GM23338 (cell line): ENCODE results near the gene CCNA1. TPM values are rescaled to one million over a fixed set of nuclear protein-coding genes. Genes with fewer than 3 reads are reported as not detected.

Experiments used
- ATAC-seq: fragments of 200-7000 bp; cut with Tn5 transposase; 3 replicates; pipeline ENCODE4 v1.9.1; 2020
- DNase-seq: peaks from one replicate; pipeline ENCODE4 v3.0.0-alpha.2; 2015; ENCODE audit warnings: low spot score
- H2AFZ ChIP-seq: fragments of 200-600 bp; sonication (generic); 2 replicates; pipeline ENCODE4 v1.8.0; 2016; ENCODE audit warnings: antibody characterized with exemption, mild to moderate bottlenecking, moderate library complexity
- H3F3A ChIP-seq: fragments of 200-600 bp; sonication (generic); replicated peaks from 2 replicates; pipeline ENCODE4 v1.8.0; 2017; ENCODE audit warnings: antibody characterized with exemption, mixed run types, low read depth
- H3K27ac ChIP-seq: fragments of 200-600 bp; sonication (generic); 2 replicates; pipeline ENCODE4 v1.6.1; 2016; ENCODE audit warnings: low read depth
- H3K27me3 ChIP-seq: fragments of 200-600 bp; sonication (generic); 2 replicates; pipeline ENCODE4 v1.8.0; 2016; ENCODE audit warnings: mild to moderate bottlenecking, mixed run types, moderate library complexity; ENCODE audit not compliant: insufficient read depth
- H3K36me3 ChIP-seq: fragments of 200-600 bp; sonication (generic); 2 replicates; pipeline ENCODE4 v1.8.0; 2016; ENCODE audit warnings: mild to moderate bottlenecking; ENCODE audit not compliant: insufficient read depth
- H3K4me1 ChIP-seq: fragments of 200-600 bp; sonication (generic); 2 replicates; pipeline ENCODE4 v1.8.0; 2016; ENCODE audit warnings: mild to moderate bottlenecking, moderate library complexity; ENCODE audit not compliant: insufficient read depth
- H3K4me2 ChIP-seq: fragments of 200-600 bp; sonication (generic); 2 replicates; pipeline ENCODE4 v1.7.1; 2017; ENCODE audit warnings: mixed run types
- H3K4me3 ChIP-seq: fragments of 200-600 bp; sonication (generic); 2 replicates; pipeline ENCODE4 v1.6.1; 2016; ENCODE audit warnings: mixed run types
- H3K79me2 ChIP-seq: fragments of 200-600 bp; sonication (generic); replicated peaks from 2 replicates; pipeline ENCODE4 v1.8.0; 2017; ENCODE audit warnings: mild to moderate bottlenecking; ENCODE audit not compliant: insufficient read depth
- H3K9me2 ChIP-seq: fragments of 200-600 bp; sonication (generic); 2 replicates; pipeline ENCODE4 v1.8.0; 2017; ENCODE audit not compliant: insufficient read depth
- H4K20me1 ChIP-seq: fragments of 200-600 bp; sonication (generic); replicated peaks from 2 replicates; pipeline ENCODE4 v1.8.0; 2017; ENCODE audit warnings: mild to moderate bottlenecking; ENCODE audit not compliant: insufficient read depth
- H3K27ac Mint-ChIP-seq: 2 replicates; pipeline ENCODE4 v1.8.0; 2020; ENCODE audit warnings: inconsistent platforms, mild to moderate bottlenecking, moderate library complexity, mixed read lengths
- H3K27me3 Mint-ChIP-seq: 3 replicates; pipeline ENCODE4 v1.8.0; 2022; ENCODE audit warnings: low read depth, mild to moderate bottlenecking, moderate library complexity, mixed read lengths, inconsistent platforms; ENCODE audit not compliant: insufficient read depth, poor library complexity
- H3K36me3 Mint-ChIP-seq: 3 replicates; pipeline ENCODE4 v1.8.0; 2021; ENCODE audit warnings: low read depth, mild to moderate bottlenecking, inconsistent platforms, moderate library complexity, mixed read lengths
- H3K4me1 Mint-ChIP-seq: 3 replicates; pipeline ENCODE4 v1.8.0; 2020; ENCODE audit warnings: mild to moderate bottlenecking, inconsistent platforms, mixed read lengths
- H3K4me3 Mint-ChIP-seq: 3 replicates; pipeline ENCODE4 v1.8.0; 2021; ENCODE audit warnings: moderate library complexity, mild to moderate bottlenecking, inconsistent platforms, mixed read lengths
- H3K9me3 Mint-ChIP-seq: 3 replicates; pipeline ENCODE4 v1.8.0; 2020; ENCODE audit warnings: moderate library complexity, mild to moderate bottlenecking, inconsistent platforms, mixed read lengths
- CREB1 ChIP-seq: fragments of 250-450 bp; sonication (Bioruptor Pico); IDR thresholded peaks from 2 replicates; pipeline ENCODE4 v1.5.0; 2020; ENCODE audit warnings: low read depth, mild to moderate bottlenecking, moderate library complexity
- EZH2 ChIP-seq: fragments of 200-600 bp; sonication (generic); IDR thresholded peaks from one replicate; pipeline ENCODE4 v1.8.0; 2017; ENCODE audit warnings: antibody characterized with exemption, mild to moderate bottlenecking, low read depth; ENCODE audit not compliant: unreplicated experiment
- EZH2phosphoT487 ChIP-seq: fragments of 200-600 bp; sonication (generic); IDR thresholded peaks from one replicate; pipeline ENCODE4 v1.8.1; 2018; ENCODE audit warnings: antibody characterized with exemption; ENCODE audit not compliant: unreplicated experiment
- JUNB ChIP-seq: IDR thresholded peaks from one replicate; pipeline ENCODE4 v1.6.1; 2016; ENCODE audit warnings: antibody characterized with exemption; ENCODE audit not compliant: unreplicated experiment
- NANOG ChIP-seq: IDR thresholded peaks from 2 replicates; pipeline ENCODE4 v1.6.1; 2016; ENCODE audit warnings: antibody characterized with exemption, borderline replicate concordance
- POLR2AphosphoS5 ChIP-seq: IDR thresholded peaks from 2 replicates; pipeline ENCODE4 v1.6.1; 2016; ENCODE audit warnings: antibody characterized with exemption, low read depth
- STAT1 ChIP-seq: IDR thresholded peaks from one replicate; pipeline ENCODE4 v1.6.1; 2016; ENCODE audit warnings: antibody characterized with exemption; ENCODE audit not compliant: unreplicated experiment
- ZNF114 ChIP-seq: fragments of 250-450 bp; sonication (Bioruptor Pico); IDR thresholded peaks from 2 replicates; pipeline ENCODE4 v1.5.0; 2020; ENCODE audit warnings: mild to moderate bottlenecking, moderate library complexity
- ZNF331 ChIP-seq: fragments of 250-450 bp; sonication (Bioruptor Pico); IDR thresholded peaks from 2 replicates; pipeline ENCODE4 v1.5.0; 2020; ENCODE audit warnings: low read depth, mild to moderate bottlenecking, moderate library complexity
- polyA plus RNA-seq: library from polyadenylated mRNA; unstranded; fragments of >200 nt; fragmentation: Nextera tagmentation; extraction: Ambion mirVana; gene quantifications from 2 replicates; pipeline ENCODE4 v1.2.1, GENCODE V29; 2016
- total RNA-seq: library from RNA; depleted of rRNA; stranded (reverse); fragments of >200 nt; shearing (Covaris generic); gene quantifications from 2 replicates; pipeline ENCODE4 v1.2.3, GENCODE V29; 2014
- TF ChIP-seq, protein P1 (sequence below), 2 experiments: fragments of 200-600 bp in 1 of 2; sonication (generic) in 1 of 2; conservative IDR thresholded peaks; 2 replicates each; pipeline versions ENCODE4 v1.5.1 to v1.6.1; 2016 to 2017; ENCODE audit warnings: antibody characterized with exemption in 2 of 2, low read depth in 2 of 2, mild to moderate bottlenecking in 2 of 2, moderate library complexity in 1 of 2
- TF ChIP-seq, protein P2 (sequence below): IDR thresholded peaks from 2 replicates; pipeline ENCODE4 v1.6.1; 2016; ENCODE audit warnings: antibody characterized with exemption
- TF ChIP-seq, protein P3 (sequence below): IDR thresholded peaks from one replicate; pipeline ENCODE4 v1.6.1; 2018; ENCODE audit warnings: antibody characterized with exemption; ENCODE audit not compliant: unreplicated experiment
- TF ChIP-seq, protein P4 (sequence below): fragments of 250-450 bp; sonication (Bioruptor Pico); IDR thresholded peaks from 2 replicates; pipeline ENCODE4 v1.5.0; 2020; ENCODE audit warnings: mild to moderate bottlenecking, moderate library complexity

The CCNA1 gene
- total and polyA plus RNA-seq, 2 experiments from 2014 or later, result 3.8 to 7.4 TPM

DNA sequence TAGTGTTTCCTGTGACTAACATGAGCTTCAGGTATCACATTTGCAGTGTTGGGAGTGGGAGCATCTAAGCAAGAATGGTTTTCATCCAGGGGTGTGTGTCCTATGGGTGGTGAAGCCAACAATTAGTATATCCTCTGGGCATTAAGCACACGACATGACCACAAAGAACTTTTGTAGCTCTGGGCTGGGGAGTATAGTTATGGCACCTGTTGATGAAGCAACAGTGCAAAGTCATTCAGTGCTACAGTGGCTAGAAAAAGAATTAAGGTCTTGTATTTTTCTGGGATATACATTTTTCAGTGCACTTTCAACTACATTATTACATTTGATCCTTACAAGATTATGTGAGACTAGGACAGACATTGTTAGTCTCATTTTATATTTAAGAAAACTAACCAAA is 21.8 kb downstream of the CCNA1 start:
- TF ChIP-seq CREB1 (no peak), EZH2 (no peak), NANOG (no peak), ZNF331 (CRISPR knock-in tag) (no peak), EZH2phosphoT487 (no peak), STAT1 (no peak), POLR2AphosphoS5 (no peak), ZNF114 (CRISPR knock-in tag) (no peak), JUNB (no peak)
- TF ChIP-seq, protein P1, sequence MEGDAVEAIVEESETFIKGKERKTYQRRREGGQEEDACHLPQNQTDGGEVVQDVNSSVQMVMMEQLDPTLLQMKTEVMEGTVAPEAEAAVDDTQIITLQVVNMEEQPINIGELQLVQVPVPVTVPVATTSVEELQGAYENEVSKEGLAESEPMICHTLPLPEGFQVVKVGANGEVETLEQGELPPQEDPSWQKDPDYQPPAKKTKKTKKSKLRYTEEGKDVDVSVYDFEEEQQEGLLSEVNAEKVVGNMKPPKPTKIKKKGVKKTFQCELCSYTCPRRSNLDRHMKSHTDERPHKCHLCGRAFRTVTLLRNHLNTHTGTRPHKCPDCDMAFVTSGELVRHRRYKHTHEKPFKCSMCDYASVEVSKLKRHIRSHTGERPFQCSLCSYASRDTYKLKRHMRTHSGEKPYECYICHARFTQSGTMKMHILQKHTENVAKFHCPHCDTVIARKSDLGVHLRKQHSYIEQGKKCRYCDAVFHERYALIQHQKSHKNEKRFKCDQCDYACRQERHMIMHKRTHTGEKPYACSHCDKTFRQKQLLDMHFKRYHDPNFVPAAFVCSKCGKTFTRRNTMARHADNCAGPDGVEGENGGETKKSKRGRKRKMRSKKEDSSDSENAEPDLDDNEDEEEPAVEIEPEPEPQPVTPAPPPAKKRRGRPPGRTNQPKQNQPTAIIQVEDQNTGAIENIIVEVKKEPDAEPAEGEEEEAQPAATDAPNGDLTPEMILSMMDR (conservative IDR thresholded peaks at IDR 0.05; ENCODE audit: low read depth in 2 of 2), result no peak
- TF ChIP-seq, protein P2, sequence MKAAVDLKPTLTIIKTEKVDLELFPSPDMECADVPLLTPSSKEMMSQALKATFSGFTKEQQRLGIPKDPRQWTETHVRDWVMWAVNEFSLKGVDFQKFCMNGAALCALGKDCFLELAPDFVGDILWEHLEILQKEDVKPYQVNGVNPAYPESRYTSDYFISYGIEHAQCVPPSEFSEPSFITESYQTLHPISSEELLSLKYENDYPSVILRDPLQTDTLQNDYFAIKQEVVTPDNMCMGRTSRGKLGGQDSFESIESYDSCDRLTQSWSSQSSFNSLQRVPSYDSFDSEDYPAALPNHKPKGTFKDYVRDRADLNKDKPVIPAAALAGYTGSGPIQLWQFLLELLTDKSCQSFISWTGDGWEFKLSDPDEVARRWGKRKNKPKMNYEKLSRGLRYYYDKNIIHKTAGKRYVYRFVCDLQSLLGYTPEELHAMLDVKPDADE, result no peak
- TF ChIP-seq, protein P3, sequence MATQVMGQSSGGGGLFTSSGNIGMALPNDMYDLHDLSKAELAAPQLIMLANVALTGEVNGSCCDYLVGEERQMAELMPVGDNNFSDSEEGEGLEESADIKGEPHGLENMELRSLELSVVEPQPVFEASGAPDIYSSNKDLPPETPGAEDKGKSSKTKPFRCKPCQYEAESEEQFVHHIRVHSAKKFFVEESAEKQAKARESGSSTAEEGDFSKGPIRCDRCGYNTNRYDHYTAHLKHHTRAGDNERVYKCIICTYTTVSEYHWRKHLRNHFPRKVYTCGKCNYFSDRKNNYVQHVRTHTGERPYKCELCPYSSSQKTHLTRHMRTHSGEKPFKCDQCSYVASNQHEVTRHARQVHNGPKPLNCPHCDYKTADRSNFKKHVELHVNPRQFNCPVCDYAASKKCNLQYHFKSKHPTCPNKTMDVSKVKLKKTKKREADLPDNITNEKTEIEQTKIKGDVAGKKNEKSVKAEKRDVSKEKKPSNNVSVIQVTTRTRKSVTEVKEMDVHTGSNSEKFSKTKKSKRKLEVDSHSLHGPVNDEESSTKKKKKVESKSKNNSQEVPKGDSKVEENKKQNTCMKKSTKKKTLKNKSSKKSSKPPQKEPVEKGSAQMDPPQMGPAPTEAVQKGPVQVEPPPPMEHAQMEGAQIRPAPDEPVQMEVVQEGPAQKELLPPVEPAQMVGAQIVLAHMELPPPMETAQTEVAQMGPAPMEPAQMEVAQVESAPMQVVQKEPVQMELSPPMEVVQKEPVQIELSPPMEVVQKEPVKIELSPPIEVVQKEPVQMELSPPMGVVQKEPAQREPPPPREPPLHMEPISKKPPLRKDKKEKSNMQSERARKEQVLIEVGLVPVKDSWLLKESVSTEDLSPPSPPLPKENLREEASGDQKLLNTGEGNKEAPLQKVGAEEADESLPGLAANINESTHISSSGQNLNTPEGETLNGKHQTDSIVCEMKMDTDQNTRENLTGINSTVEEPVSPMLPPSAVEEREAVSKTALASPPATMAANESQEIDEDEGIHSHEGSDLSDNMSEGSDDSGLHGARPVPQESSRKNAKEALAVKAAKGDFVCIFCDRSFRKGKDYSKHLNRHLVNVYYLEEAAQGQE, result no peak
- TF ChIP-seq, protein P4, sequence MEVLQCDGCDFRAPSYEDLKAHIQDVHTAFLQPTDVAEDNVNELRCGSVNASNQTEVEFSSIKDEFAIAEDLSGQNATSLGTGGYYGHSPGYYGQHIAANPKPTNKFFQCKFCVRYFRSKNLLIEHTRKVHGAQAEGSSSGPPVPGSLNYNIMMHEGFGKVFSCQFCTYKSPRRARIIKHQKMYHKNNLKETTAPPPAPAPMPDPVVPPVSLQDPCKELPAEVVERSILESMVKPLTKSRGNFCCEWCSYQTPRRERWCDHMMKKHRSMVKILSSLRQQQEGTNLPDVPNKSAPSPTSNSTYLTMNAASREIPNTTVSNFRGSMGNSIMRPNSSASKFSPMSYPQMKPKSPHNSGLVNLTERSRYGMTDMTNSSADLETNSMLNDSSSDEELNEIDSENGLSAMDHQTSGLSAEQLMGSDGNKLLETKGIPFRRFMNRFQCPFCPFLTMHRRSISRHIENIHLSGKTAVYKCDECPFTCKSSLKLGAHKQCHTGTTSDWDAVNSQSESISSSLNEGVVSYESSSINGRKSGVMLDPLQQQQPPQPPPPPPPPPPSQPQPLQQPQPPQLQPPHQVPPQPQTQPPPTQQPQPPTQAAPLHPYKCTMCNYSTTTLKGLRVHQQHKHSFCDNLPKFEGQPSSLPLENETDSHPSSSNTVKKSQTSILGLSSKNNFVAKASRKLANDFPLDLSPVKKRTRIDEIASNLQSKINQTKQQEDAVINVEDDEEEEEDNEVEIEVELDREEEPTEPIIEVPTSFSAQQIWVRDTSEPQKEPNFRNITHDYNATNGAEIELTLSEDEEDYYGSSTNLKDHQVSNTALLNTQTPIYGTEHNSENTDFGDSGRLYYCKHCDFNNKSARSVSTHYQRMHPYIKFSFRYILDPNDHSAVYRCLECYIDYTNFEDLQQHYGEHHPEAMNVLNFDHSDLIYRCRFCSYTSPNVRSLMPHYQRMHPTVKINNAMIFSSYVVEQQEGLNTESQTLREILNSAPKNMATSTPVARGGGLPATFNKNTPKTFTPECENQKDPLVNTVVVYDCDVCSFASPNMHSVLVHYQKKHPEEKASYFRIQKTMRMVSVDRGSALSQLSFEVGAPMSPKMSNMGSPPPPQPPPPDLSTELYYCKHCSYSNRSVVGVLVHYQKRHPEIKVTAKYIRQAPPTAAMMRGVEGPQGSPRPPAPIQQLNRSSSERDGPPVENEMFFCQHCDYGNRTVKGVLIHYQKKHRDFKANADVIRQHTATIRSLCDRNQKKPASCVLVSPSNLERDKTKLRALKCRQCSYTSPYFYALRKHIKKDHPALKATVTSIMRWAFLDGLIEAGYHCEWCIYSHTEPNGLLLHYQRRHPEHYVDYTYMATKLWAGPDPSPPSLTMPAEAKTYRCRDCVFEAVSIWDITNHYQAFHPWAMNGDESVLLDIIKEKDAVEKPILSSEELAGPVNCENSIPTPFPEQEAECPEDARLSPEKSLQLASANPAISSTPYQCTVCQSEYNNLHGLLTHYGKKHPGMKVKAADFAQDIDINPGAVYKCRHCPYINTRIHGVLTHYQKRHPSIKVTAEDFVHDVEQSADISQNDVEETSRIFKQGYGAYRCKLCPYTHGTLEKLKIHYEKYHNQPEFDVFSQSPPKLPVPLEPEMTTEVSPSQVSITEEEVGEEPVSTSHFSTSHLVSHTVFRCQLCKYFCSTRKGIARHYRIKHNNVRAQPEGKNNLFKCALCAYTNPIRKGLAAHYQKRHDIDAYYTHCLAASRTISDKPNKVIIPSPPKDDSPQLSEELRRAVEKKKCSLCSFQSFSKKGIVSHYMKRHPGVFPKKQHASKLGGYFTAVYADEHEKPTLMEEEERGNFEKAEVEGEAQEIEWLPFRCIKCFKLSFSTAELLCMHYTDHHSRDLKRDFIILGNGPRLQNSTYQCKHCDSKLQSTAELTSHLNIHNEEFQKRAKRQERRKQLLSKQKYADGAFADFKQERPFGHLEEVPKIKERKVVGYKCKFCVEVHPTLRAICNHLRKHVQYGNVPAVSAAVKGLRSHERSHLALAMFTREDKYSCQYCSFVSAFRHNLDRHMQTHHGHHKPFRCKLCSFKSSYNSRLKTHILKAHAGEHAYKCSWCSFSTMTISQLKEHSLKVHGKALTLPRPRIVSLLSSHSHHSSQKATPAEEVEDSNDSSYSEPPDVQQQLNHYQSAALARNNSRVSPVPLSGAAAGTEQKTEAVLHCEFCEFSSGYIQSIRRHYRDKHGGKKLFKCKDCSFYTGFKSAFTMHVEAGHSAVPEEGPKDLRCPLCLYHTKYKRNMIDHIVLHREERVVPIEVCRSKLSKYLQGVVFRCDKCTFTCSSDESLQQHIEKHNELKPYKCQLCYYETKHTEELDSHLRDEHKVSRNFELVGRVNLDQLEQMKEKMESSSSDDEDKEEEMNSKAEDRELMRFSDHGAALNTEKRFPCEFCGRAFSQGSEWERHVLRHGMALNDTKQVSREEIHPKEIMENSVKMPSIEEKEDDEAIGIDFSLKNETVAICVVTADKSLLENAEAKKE (CRISPR knock-in tag), result no peak
- peak overlapping the region; percentile 17 for H3K4me2 ChIP-seq
- H3F3A ChIP-seq, result no peaks in the 10 kb centered on the region
- H3K4me1 ChIP-seq, result peaks cover 12% of the 10 kb centered on the region
- H3K27ac Mint-ChIP-seq, result no peak overlapping the region
- H4K20me1 ChIP-seq, result no peaks in the 10 kb centered on the region
- H3K9me2 ChIP-seq, result no peaks in the 10 kb centered on the region
- ATAC-seq (no peak), DNase-seq (no peak)
- no peak overlapping the region for H3K4me3 Mint-ChIP-seq
- peaks cover 29% of the 10 kb centered on the region for H3K4me1 Mint-ChIP-seq
- H3K79me2 ChIP-seq, result no peaks in the 10 kb centered on the region
- no peaks in the 10 kb centered on the region for H3K9me3 Mint-ChIP-seq
- no peaks in the 10 kb centered on the region for H3K36me3 ChIP-seq
- H2AFZ ChIP-seq, result no peak overlapping the region
- no peak overlapping the region for H3K27ac ChIP-seq
- H3K36me3 Mint-ChIP-seq, result no peaks in the 10 kb centered on the region
- H3K4me3 ChIP-seq, result no peak overlapping the region
- no peaks in the 10 kb centered on the region for H3K27me3 Mint-ChIP-seq
- H3K27me3 ChIP-seq, result no peaks in the 10 kb centered on the region
